ENCODE measurements around the gene ABCD3.
A peak's percentile ranks its signal among the peaks of the same experiment; 100 is the strongest.

ABCD3 gene

GRCh38 chr1:94524531-94524930, 106.3 kb downstream of the ABCD3 start:
- FAIRE-seq, result no peak
- DNase-seq (ENCODE audit: low spot score), result no peak

GRCh38 chr1:94526152-94526980, 108.2 kb downstream of the ABCD3 start:
- DNase-seq (ENCODE audit: low spot score) (no peak), FAIRE-seq (no peak)

GRCh38 chr1:94527447-94528031, 109.3 kb downstream of the ABCD3 start:
- FAIRE-seq, result no peak

GRCh38 chr1:94528299-94528698, 110.1 kb downstream of the ABCD3 start:
- no peak for DNase-seq (ENCODE audit: low spot score)
- no peak for FAIRE-seq

More at GRCh38 chr1:94527447-94528031, 109.3 kb downstream of the ABCD3 start:
- DNase-seq (ENCODE audit: low spot score), result no peak

- FAIRE-seq (peak; percentile 9), DNase-seq (ENCODE audit: low spot score) (no peak)
Measured at GRCh38 chr1:94528826-94529225, 110.6 kb downstream of the ABCD3 start.

GRCh38 chr1:94529416-94529815, 111.2 kb downstream of the ABCD3 start:
- no peak for DNase-seq (ENCODE audit: low spot score)
- FAIRE-seq, result no peak

GRCh38 chr1:94530373-94530878, 112.2 kb downstream of the ABCD3 start:
- FAIRE-seq (no peak), DNase-seq (ENCODE audit: low spot score) (no peak)

- FAIRE-seq, result no peak
- no peak for DNase-seq (ENCODE audit: low spot score)
Measured at GRCh38 chr1:94531664-94532063, 113.5 kb downstream of the ABCD3 start.

DNA sequence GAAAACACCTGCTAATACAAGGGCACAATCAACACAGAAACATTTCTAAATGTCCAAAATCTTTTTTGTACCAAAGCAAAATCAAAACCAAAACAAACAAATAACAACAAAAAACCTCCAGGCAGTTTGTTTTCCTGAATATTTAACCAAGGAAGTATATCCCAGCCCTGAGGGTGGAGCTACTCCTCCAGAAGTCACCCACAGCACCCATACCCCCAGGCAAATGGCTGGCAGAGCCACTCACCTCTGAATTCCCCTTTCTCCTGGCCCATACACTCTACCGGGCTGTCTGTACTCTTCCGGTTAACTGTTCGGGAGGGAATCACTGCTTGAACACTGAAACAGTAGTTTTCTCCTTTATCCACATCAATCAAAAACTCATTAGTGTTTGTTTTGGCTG, 113.9 kb downstream of the ABCD3 start:
- DNase-seq (ENCODE audit: low spot score) (no peak), FAIRE-seq (no peak)

- DNase-seq (ENCODE audit: low spot score), result no peak
- no peak for FAIRE-seq
Measured at GRCh38 chr1:94535095-94535494, 116.9 kb downstream of the ABCD3 start.

DNA sequence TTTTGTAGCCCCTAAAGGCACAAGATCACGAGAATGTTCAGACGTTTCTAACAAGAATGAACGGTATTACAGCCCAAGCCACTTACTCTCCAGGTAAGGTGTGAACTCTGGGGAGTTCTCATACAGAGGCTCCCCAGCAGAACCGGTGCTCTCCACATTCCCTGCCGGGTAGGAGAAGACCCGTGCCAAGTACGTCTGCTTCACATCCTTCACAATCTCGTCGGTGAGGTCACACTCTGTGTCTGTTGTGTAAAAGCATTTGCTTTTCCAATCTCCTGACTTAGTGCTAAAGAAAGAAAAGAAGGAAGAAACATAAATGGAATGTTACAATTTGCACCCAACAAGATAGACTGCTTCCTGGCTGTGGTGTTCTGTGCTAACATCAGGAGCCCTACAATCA, 117.7 kb downstream of the ABCD3 start:
- FAIRE-seq (no peak), DNase-seq (ENCODE audit: low spot score) (no peak)

DNA sequence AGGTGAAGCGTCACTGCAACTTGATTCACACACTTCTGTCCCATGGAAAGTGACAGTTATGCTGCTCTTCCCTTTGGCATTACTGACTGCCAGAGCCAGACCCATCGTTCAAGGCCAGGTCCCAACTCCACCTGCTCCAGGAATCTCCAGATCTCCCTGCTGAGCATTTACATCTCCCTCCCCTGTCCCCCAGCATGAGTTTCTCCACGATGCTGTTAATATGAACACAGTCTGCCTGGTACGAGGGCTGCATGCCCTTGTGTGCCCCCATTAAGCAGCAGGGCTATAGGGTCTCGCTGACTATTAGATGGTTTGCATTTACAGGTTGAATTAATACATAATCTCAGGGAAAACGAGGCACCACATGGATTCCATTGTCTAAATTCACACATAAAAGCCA, 119.1 kb downstream of the ABCD3 start:
- DNase-seq (ENCODE audit: low spot score) (no peak), FAIRE-seq (no peak)

DNA sequence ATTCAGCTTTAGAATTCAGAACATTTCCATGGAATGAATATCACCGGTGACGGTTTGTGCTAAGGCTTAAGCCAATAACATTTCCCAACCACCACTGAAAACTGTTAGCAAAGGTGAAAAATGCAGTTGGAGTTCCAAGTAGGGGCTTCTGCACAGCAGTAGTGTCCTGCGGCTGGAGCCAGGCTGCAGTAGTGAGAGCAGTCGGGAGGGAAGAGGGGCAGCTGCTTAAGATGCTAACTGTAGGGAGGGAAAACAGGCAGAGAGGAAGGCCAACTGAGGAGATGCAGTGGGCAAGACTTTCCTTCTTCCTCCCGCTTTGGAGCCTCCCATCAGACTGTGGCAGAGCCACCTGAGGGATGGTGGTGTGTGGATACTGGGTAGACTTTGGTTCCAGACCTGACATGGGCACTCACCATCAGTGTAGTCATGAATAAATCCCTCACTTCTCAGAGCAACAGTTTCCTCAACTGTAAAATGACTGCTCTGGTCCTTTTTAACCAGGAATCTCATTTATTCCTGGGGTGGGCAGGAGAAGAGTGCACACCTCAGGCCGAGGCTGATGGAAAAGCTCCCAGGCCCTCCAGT, 120.1 kb downstream of the ABCD3 start:
- no peak for FAIRE-seq
- DNase-seq (ENCODE audit: low spot score), result no peak

GRCh38 chr1:94539496-94539895, 121.3 kb downstream of the ABCD3 start:
- no peak for FAIRE-seq
- DNase-seq (ENCODE audit: low spot score), result no peak

GRCh38 chr1:94540440-94541245, 122.5 kb downstream of the ABCD3 start:
- FAIRE-seq (no peak), DNase-seq (ENCODE audit: low spot score) (no peak)

DNA sequence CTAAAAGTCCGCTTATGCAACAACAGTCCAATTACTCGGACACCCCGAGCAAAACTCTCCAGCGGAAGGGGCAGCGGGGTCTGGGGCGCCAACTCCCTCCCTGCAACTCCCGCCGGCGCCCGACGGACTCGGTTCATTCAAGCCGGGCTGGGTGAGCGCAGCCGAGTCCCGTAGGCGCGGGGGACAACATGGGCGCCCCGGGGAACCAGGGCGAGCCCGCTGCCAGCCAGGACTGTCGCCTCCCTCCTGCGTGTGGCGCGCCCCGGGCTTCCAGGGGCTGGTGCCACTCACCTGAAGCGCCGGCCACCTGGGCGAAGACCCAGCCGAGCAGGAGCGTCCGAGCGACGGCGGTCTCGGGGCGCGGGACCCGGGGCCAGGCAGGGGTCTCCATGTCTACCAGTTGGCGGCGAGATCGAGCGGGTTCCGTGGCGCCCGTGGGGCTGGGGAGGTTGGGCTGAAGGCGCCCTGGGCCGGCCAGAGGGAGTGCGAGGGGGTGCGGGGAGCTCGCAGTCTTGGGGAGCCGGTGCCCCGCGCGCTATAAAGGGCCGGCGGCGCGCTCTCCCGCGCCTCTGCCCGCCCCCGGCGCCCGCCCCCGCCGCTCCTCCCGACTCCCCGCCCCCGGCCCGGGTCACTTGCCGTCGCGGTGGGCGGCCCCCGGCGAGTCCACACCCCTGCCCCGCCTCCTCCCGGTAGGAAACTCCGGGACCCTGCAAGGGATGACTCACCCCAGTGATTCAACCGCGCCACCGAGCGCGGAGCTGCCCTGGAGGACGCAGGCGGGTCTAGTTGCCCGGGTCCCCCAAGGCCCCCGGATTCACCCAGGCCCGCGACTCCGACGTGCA, 123.3 kb downstream of the ABCD3 start, which contains the start of gene F3:
TSS of gene F3 (minus strand) at position 514 of the 842 bp plus-strand sequence. CDS start at position 391, 123 bp downstream.
- FAIRE-seq, result no peak
- peak; percentile 65 for DNase-seq (ENCODE audit: low spot score)

DNA sequence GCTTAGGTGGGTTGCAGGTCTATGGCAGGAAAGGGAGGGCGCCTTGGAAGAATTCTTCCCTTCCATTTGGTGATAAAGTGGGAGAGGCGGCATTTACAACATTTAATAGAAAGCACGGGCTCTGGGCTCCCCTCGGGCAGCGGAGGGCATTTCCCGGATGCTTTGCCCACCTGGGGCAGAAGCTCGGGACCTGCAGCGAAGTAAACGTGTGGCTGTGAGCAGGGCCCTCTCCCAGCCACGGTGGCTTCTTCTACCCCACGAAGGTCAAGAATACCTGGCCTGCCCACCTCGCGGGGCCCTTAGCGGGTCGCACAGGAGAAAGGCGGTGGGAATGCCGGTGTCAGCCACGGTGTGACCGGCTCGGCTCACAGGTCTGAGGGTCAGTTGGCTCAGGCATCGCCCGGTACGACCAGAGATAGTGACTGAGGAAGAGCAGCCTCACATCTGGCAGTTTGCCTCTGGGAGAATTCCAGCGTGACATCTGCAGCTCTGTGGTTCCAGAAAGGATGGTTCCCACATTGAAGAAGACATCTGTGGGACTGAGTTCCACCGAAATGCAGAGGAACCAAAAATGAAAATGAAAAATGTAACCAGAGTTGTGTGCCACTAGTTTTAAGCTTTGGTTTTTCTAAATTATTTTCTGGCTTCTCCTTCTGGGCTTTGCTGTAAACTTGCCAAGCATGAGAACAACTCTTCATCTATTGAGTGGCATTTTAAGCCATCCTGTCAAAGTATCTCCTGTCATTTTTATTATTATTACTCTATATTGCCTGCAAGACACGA, 124.1 kb downstream of the ABCD3 start:
- no peak for DNase-seq (ENCODE audit: low spot score)

GRCh38 chr1:94543001-94543400, 124.8 kb downstream of the ABCD3 start:
- no peak for DNase-seq (ENCODE audit: low spot score)

More for the DNA sequence above, 124.1 kb downstream of the ABCD3 start:
- no peak for FAIRE-seq

DNA sequence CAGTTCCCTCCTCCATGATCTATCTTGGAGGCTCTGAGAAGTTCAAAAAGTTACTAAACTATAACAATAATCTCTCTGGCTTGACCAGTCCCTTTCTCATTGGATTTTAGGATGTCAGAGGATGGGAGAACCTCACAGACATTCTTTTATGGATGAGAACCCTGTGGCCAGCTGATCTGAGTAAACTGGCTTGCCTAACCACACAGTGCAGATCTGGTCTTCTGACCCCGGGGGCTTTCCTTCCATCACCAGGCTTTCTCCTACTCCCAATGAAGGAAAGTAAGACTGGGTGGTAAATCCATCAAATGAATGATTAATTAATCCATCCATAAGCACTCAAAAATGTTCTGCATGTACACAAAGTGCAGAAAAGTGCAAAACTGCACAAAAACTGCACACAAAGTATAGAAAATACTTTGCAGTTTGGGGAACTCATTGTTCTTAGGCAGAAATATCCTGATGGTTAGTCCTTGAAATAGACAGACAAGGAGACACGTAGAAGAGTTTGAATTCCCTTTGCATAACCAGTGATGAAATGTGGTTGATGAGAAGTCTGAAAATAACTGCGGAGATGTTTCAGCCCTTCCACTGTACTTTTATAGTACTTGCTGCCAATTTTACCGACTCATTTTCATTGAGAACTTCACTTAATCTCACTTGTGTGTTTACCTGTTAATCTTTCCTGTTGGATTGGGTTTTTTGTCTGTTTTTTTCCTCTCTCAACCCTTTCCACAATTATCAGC, 125.9 kb downstream of the ABCD3 start:
- FAIRE-seq (no peak), DNase-seq (ENCODE audit: low spot score) (no peak)

More at GRCh38 chr1:94543001-94543400, 124.8 kb downstream of the ABCD3 start:
- FAIRE-seq, result no peak

Data from urothelium cell line (cell line).